Activated naive CD4-positive, alpha-beta T cell treated with anti-CD3 and anti-CD28 coated beads, Interleukin-2, amount 50 U/mL, for 72 hours (primary cell): ENCODE results near the gene RPL35A. TPM values are rescaled to one million over a fixed set of nuclear protein-coding genes. Genes with fewer than 3 reads are reported as not detected.
"Not testable (repeated sequence)": the region's sequence is repeated elsewhere in the genome, so short reads cannot be mapped to it uniquely, and the experiment has no call there.

Experiments used
- ATAC-seq, 2 donors: fragments of 150-1000 bp; cut with Tn5 transposase; 2 replicates each; pipeline ENCODE4 v1.10.0; 2021; ENCODE audit warnings: mild to moderate bottlenecking in 2 of 2, moderate library complexity in 2 of 2
- DNase-seq, 2 donors: peaks; one replicate each; pipeline ENCODE4 v3.0.0; 2021 to 2022; ENCODE audit warnings: low spot score in 2 of 2
- H3K27ac Mint-ChIP-seq, 2 donors: one replicate each; pipeline ENCODE4 v1.8.0; 2022; ENCODE audit warnings: mild to moderate bottlenecking in 2 of 2, mixed read lengths in 2 of 2
- H3K36me3 Mint-ChIP-seq, 2 donors: one replicate each; pipeline ENCODE4 v1.8.0; 2022; ENCODE audit warnings: mixed read lengths in 2 of 2
- H3K9me3 Mint-ChIP-seq, 2 donors: one replicate each; pipeline ENCODE4 v1.8.0; 2022; ENCODE audit warnings: mixed read lengths in 2 of 2
- total RNA-seq, 2 donors: library from RNA; stranded (reverse); gene quantifications; one replicate each; pipeline ENCODE4 v1.2.3, GENCODE V29; 2022

Gene RPL35A
- total RNA-seq, 2 donors from 2014 or later: 1,604 to 1,708 TPM

- H3K9me3 Mint-ChIP-seq: peaks cover 0 to 6% of the 10 kb centered on the region in 2 donors
- H3K36me3 Mint-ChIP-seq: peaks cover 0 to 17% of the 10 kb centered on the region in 2 donors
- no peak overlapping the region for H3K27ac Mint-ChIP-seq
- ATAC-seq (no peak), DNase-seq (no peak)
Observed at GRCh38 chr3:197963019-197963637, 13.1 kb downstream of the RPL35A start.

GRCh38 chr3:197967337-197967989 lies 17.5 kb downstream of the RPL35A start:
- DNase-seq, H3K9me3 Mint-ChIP-seq, ATAC-seq, H3K27ac Mint-ChIP-seq: not testable (repeated sequence)
- peaks cover 6 to 16% of the 10 kb centered on the region in 2 donors for H3K36me3 Mint-ChIP-seq

GRCh38 chr3:197970588-197970987 lies 20.6 kb downstream of the RPL35A start:
- no peak for DNase-seq
- no peak overlapping the region for H3K27ac Mint-ChIP-seq
- peaks cover 11 to 16% of the 10 kb centered on the region in 2 donors for H3K36me3 Mint-ChIP-seq
- no peak for ATAC-seq
- H3K9me3 Mint-ChIP-seq: peaks cover 4 to 6% of the 10 kb centered on the region in 2 donors

- H3K27ac Mint-ChIP-seq: no peak overlapping the region
- H3K36me3 Mint-ChIP-seq: peaks cover 8 to 18% of the 10 kb centered on the region in 2 donors
- ATAC-seq (no peak), DNase-seq (no peak)
- H3K9me3 Mint-ChIP-seq: peaks cover 0 to 4% of the 10 kb centered on the region in 2 donors
Observed at GRCh38 chr3:197974016-197974415, 24.0 kb downstream of the RPL35A start.

GRCh38 chr3:197975311-197975710 lies 25.3 kb downstream of the RPL35A start:
- ATAC-seq: no peak
- Mint-ChIP-seq H3K36me3 (peaks cover 8 to 18% of the 10 kb centered on the region in 2 donors), H3K9me3 (peaks cover 0 to 4% of the 10 kb centered on the region in 2 donors), H3K27ac (no peak overlapping the region)
- DNase-seq: no peak

GRCh38 chr3:197983076-197983475 lies 33.1 kb downstream of the RPL35A start:
- Mint-ChIP-seq H3K36me3 (no peaks in the 10 kb centered on the region), H3K27ac (no peak overlapping the region), H3K9me3 (no peaks in the 10 kb centered on the region)
- no peak for DNase-seq
- ATAC-seq: no peak

- Mint-ChIP-seq H3K9me3 (no peaks in the 10 kb centered on the region), H3K36me3 (peaks cover 0 to 12% of the 10 kb centered on the region in 2 donors), H3K27ac (no peak overlapping the region)
- no peak for ATAC-seq
- DNase-seq: no peak
Observed at GRCh38 chr3:197989651-197990050, 39.7 kb downstream of the RPL35A start.

- Mint-ChIP-seq H3K36me3 (peaks cover 0 to 12% of the 10 kb centered on the region in 2 donors), H3K9me3 (no peaks in the 10 kb centered on the region), H3K27ac (no peak overlapping the region)
- no peak for ATAC-seq
- DNase-seq: no peak
Observed at GRCh38 chr3:197994736-197995135, 44.7 kb downstream of the RPL35A start.

GRCh38 chr3:197996855-197997254 lies 46.9 kb downstream of the RPL35A start:
- DNase-seq (no peak), ATAC-seq (no peak)
- peaks cover 0 to 5% of the 10 kb centered on the region in 2 donors for H3K36me3 Mint-ChIP-seq
- no peaks in the 10 kb centered on the region for H3K9me3 Mint-ChIP-seq
- no peak overlapping the region for H3K27ac Mint-ChIP-seq

GRCh38 chr3:197997936-197998335 lies 47.9 kb downstream of the RPL35A start:
- ATAC-seq: no peak
- H3K27ac Mint-ChIP-seq: no peak overlapping the region
- H3K36me3 Mint-ChIP-seq: no peaks in the 10 kb centered on the region

More at GRCh38 chr3:197997936-197998335, 47.9 kb downstream of the RPL35A start:
- DNase-seq: no peak
- no peaks in the 10 kb centered on the region for H3K9me3 Mint-ChIP-seq

Other genes starting within 250 kb of the RPL35A start
- 10 to 100 TPM; 26.0 to 49.3 TPM for gene RUBCN, start 213.3 kb upstream of the RPL35A start, total RNA-seq
- gene FYTTD1, start 200.3 kb upstream of the RPL35A start, total RNA-seq: 10 to 100 TPM; 23.1 to 29.4 TPM
- 10 to 100 TPM; 25.0 to 74.9 TPM for gene LRCH3, start 158.9 kb upstream of the RPL35A start, total RNA-seq
- 1 to 10 TPM; 2.4 to 8.4 TPM for gene LMLN, start 10.0 kb downstream of the RPL35A start, total RNA-seq